Middle frontal gyrus (tissue), 1 donor: Measurements from ENCODE around the gene DNMT3A.

Experiments
- DNase-seq: peaks from one replicate; pipeline ENCODE4 v3.0.0-alpha.2; 2015; ENCODE audit warnings: low spot score; ENCODE audit errors: extremely low spot score

DNMT3A gene

DNA sequence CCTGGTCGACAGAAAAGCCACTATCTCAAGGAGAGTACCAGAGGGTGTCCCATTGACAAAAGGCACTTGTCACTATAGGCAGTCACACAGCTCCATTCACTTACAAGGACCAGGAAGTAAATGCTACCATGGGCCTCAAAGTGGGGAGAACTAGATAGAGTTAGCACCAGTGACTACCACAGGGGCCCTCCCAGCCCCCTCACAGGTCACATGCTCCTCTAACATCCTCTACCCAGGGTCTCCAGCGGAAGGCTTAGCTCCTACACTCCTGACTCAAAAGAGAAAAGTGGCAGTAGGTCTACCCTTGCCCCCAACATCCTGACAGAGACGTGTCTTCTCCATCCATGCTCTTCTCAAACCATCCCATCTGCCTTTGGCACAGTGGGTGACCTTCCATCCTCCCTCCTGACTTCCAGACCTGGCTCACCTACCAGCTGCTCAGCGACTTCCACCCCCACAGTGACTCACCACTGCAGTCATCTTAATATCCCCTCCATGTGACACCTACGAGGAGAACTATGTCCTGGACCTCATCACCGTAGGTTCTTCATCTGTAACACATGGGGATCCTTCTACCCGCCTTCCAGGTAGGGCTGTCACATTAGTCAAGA is 5.6 kb upstream of the DNMT3A start:
- no peak for DNase-seq

DNA sequence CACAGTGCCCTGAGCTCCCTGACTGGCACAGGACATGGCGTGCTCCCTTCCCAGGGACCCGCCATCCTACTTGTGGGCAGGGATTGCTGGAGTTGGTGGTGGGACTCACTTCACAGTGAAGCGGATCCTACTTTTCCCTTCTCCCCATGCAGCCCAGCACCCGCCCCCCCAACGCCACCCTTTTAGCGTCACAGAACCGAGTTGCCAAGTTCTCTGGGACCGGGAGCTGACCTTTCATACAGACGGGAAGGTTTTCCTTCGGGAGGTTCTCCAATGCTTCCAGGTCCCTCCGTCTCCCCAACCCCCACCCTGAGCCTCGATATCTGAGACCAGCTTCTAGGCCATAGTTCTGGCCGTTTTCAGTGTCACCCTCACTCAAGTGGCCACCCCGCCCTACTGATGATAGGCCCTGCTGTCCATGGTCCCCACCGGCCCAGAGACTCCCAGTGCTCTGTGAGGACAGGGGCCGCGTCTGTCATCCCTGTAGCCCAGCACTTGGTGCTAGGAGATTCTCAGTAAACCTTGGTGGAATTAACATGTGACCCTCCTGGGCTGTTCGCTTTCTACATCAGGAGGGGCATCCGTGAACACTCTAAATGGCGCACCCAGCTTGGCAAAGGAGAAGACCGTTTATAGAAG is 1.6 kb upstream of the DNMT3A start:
- no peak for DNase-seq

DNA sequence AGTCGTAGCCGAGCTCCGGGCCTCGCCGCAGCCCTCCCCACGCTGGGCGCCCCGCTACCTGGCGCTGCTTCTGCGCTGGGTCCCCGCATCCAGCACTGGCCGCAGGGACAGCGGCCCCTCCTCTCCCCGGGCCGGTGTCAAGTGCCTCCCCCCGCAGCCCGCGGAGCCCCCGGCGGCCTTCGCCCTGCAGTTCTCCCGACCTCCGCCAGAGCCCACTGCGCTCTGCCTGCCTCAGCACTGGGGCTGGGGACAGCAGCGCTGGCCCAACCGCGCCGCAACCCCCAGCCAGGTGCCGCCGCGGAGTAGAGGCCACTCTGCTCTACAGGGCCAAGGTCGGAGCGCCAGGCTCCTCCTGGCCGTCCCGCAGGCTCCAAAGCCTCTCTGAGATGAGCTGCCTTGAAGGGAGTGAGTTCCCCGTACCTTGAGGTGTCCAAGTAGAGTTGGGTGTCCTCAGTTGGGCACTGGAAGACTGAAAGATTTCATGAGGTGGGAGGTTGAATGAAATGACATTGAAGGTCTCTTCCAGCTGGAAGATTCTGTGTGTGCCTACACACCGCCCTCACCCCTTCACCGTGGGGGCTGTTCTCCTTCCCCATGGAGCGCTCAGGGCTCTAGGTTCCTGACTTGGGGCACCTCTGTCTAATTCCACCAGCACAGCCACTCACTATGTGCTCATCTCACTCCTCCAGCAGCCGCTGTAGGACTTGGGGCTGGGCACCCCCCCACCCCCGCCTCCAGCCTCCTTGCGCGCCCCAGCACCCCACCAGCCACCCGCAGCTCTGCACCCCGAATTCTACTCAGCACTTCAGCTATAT is 854 bp upstream of the DNMT3A start:
- peak; percentile 53 for DNase-seq

GRCh38 chr2:25341011-25341727 is 556 bp downstream of the DNMT3A start:
- no peak for DNase-seq

DNA sequence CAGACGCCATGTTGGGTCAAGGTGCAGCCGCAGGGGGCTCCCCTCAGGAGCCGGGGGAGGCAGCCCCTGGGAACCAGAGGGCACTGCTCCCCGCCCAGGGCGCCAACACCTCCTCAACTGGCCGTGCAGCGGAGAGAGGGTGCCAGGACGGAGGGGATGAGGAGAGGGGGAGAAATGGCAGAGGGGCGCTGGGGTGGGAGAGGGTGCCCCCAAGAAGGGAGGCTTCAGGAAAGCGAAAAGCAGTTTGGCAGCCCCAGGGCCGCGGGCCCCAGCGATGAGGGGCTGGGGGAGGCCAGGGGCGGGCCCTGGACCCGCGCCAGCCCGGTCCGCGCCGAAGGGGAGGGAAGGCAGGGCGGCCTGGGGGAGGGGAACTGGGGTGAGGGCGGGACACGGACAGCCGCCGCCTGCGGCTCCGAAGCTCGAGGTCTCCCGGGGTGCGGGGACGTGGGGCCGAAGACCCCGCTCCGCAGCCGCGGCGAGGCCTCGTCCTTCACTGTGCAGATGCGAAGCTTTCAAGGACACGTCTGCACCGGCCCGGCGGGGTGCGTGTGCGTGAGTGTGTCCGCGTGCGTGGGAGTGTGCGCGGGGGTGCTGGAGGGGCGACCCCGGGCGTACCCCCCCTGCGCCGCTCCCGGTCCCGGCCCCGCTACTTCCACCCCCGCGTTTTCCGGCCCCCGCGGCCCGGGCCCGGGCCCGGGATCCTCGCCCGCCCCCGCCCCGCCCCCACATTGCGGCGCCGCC is 1.4 kb downstream of the DNMT3A start:
- no peak for DNase-seq

DNA sequence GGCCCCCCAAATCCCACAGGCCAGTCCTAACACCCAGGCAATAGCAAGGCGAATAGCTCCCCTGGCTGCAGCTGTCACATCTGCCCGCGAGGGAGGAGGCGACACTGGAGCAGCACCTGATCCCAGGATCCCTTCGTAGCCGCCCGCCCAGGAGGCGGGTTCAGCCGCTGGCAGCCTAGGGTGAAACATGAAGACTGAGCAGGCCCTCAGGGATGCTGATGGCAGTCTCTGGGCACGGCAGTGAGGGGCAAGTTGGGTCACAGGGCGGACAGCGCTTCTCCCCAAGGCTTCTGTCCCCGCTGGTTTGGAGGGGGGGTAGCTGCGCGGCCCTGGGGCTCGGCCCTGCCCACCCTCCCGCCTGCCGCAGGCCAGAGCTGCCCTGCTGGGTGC is 1.9 kb downstream of the DNMT3A start:
- no peak for DNase-seq

DNA sequence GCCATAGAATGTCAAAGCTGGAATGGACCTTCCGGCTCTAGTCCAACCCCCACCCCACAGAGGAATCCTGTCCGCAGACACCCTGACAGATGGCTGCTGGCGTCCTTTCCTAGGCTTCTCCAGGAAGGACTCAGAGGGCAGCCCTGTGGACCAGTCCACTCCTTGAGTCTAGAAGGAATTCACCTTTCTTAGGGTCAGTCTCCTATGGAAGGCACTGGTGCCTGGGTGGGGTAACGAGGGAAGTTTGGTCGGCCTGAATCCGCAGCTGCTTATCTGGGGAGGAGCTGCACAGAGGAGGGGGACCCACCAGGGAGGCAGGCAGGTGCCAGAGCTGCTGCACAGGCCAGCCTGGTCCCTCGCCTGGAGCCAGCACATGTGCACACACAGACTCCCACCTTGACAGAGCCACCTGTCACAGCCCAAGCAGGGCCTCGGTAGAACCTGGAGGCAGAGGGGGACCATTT is 2.5 kb downstream of the DNMT3A start:
- DNase-seq: no peak

DNA sequence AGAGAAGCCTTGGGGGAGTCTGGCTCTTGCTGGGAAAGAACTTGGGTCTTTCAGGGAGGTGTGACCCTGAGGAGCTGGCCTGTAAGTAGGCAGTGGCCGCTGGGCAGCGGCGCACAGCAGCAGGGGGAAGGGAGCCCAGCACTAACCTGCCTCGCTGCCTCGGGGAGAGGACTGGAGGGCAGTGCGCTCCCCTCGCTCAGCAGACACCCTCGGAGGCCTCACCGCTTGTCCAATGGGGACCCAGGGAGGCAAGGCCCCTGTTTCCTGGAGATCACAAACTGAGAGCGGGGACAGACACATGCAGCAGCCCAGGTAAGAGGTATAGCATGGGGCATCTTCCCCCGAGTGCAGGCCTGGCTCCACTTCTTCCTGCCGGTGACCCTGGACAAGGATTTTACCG is 3.3 kb downstream of the DNMT3A start:
- no peak for DNase-seq

- DNase-seq: no peak
These were observed 3.8 kb downstream of the DNMT3A start for GRCh38 chr2:25337891-25338290.

GRCh38 chr2:25337276-25337675 is 4.4 kb downstream of the DNMT3A start:
- DNase-seq: no peak

DNA sequence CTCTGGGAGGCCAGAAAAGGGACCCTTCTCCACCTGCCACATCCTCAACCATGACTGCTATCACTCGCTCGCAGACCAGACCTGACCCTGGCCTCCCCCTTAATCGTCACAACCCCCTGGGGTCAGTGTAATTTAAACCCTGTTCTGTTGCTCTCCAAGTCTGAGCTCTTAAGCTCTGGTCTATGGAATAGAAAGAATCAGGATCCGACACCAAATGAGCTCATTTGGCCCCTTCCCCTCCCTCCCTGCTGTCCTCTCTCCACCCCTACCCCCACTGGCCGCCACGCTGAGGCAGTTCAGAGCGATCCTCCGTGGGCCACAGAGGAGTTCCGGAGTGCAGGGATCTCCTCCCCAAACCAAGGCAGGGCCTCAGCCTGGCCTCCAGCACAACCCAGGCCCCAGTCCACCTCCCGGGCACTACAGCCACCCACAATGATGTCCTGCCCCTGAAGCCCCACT is 5.3 kb downstream of the DNMT3A start:
- DNase-seq: no peak

DNA sequence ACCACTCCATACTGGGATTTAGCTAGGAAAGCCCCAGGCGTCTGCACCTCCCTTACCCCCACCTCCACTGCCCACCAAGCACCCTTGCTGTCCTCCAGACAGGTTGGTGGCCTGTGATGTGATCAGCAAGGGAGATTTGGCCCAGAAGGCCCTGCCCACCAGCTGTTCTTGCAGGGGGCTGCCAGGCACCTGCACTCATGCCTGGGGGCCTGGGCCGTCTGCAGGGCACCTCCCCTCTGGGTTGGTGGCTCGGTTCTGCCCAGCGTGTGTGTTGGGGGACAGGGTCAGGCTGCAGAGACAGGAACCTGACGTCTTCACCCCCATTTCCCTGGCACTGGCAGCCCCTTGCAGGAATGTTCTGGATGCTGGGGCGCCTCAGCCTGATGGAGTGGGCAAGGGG is 5.8 kb downstream of the DNMT3A start:
- DNase-seq: no peak

GRCh38 chr2:25335204-25335603 is 6.5 kb downstream of the DNMT3A start:
- DNase-seq: no peak

GRCh38 chr2:25334482-25334881 is 7.2 kb downstream of the DNMT3A start:
- no peak for DNase-seq

DNA sequence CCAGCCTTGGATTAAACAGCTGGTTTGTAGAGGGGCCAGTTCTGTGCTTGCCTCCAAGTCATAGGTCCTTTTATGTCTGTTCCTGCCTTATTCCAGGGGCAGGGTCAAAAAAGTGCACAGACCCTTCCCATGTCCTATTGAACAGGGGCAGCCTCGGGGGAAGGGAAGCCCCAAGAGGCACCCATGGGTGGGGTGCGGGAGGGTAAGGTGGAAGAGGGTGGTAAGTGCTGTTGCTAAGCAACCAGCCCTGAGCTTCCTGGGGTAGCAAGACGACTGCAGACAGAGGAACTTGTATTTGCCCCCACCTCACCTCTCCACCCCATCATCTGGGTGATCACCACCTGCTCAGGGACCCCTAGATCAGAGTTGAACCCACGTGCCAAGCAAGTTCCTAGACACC is 7.7 kb downstream of the DNMT3A start:
- DNase-seq: no peak

- peak; percentile 37 for DNase-seq
These were observed 9.2 kb downstream of the DNMT3A start for GRCh38 chr2:25332571-25332970.

DNA sequence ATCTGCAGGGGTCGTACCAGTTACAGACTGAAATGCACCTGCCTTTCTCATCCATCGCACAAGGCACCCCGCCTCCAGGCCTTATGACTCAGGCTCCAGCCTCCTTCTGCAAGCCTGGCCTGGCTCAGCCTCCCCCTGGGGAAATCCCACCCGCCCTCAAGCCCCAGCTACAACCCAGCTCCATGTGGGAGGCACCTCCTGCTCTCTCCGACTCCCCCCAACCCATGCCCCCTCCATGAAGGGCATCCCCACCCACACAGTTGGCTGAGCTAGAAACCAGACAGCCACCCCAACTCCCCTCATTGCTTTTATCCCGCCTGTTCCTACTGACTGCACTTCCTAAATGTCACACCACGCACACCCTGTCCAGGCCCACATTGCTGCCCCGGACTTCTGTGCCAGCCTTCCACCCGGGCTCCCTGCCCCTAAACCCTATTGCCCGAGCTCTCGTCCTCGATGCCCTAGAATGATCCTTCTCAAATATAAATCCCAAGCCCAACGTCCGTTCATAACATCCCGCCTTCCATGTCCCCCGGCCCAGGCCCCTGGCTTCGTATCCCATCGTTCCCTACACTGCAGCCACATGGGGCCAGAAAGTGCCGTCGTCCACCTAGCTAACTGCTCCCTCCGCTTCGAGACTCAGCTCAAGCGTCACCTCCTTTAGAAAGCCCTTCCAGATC is 9.9 kb downstream of the DNMT3A start:
- no peak for DNase-seq

- DNase-seq: no peak
These were observed 10.8 kb downstream of the DNMT3A start for GRCh38 chr2:25330937-25331336.

DNA sequence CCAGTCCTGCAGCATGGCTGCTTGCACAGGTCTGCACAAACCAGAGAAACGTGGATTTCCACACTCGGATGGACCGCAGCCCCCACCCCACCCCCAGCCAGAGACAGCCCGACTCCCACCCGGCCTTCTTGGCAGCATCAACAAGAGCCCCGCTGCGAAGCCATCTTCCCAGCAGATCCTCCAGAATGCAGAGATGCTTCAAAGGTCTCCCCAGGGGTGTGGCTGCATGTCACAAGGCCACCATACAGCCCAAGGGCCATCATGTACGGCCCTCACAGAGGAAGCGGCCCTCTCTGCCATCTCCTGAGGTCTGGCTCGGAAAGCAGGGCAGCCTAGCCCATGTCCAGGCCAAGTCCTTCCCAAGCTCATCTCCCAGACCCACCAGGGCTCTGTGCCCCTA is 11.5 kb downstream of the DNMT3A start:
- no peak for DNase-seq
